Osteocyte (in vitro differentiated cells): ENCODE data around the gene POR. TPM values are rescaled to one million over a fixed set of nuclear protein-coding genes. Genes with fewer than 3 reads are reported as not detected.

ENCODE experiments used
- DNase-seq: peaks from one replicate; pipeline ENCODE4 v3.0.0; 2021; ENCODE audit warnings: mixed read lengths; ENCODE audit not compliant: unreplicated experiment; ENCODE audit errors: extremely low spot score
- H3K27ac Mint-ChIP-seq: one replicate; pipeline ENCODE4 v1.8.0; 2021; ENCODE audit warnings: mild to moderate bottlenecking, mixed read lengths; ENCODE audit not compliant: unreplicated experiment
- H3K27me3 Mint-ChIP-seq: one replicate; pipeline ENCODE4 v1.8.0; 2021; ENCODE audit warnings: mixed read lengths; ENCODE audit not compliant: unreplicated experiment
- H3K36me3 Mint-ChIP-seq: one replicate; pipeline ENCODE4 v1.8.0; 2021; ENCODE audit warnings: mixed read lengths; ENCODE audit not compliant: unreplicated experiment
- H3K4me1 Mint-ChIP-seq: one replicate; pipeline ENCODE4 v1.8.0; 2021; ENCODE audit warnings: mixed read lengths; ENCODE audit not compliant: unreplicated experiment
- H3K4me3 Mint-ChIP-seq: one replicate; pipeline ENCODE4 v1.8.0; 2021; ENCODE audit warnings: mild to moderate bottlenecking, moderate library complexity, mixed read lengths; ENCODE audit not compliant: unreplicated experiment
- H3K9me3 Mint-ChIP-seq: one replicate; pipeline ENCODE4 v1.8.0; 2021; ENCODE audit warnings: mixed read lengths; ENCODE audit not compliant: unreplicated experiment
- long read RNA-seq: library from polyadenylated mRNA; unstranded; transcript quantifications from one replicate; pipeline ENCODE4 v2.0.0, GENCODE V29; 2021
- total RNA-seq: library from RNA; stranded (reverse); gene quantifications from 2 replicates; pipeline ENCODE4 v1.2.1, GENCODE V29; 2021
- TF ChIP-seq, protein P1 (sequence below): fragments of 200-600 bp; sonication (generic); IDR thresholded peaks from 2 replicates; pipeline ENCODE4 v1.5.0; 2021; ENCODE audit warnings: antibody characterized with exemption, mild to moderate bottlenecking, moderate library complexity

Gene POR
- 62.1 and 74.0 TPM in 2 replicates for total RNA-seq
- long read RNA-seq, transcript POR-218 (16 exons, 2,522 nt) = major isoform, 60 of 79 reads
- long read RNA-seq, partial matches to known transcripts = 13 of 79 reads
- long read RNA-seq, other reads (novel, unspliced or antisense) = 3 of 79 reads

DNA sequence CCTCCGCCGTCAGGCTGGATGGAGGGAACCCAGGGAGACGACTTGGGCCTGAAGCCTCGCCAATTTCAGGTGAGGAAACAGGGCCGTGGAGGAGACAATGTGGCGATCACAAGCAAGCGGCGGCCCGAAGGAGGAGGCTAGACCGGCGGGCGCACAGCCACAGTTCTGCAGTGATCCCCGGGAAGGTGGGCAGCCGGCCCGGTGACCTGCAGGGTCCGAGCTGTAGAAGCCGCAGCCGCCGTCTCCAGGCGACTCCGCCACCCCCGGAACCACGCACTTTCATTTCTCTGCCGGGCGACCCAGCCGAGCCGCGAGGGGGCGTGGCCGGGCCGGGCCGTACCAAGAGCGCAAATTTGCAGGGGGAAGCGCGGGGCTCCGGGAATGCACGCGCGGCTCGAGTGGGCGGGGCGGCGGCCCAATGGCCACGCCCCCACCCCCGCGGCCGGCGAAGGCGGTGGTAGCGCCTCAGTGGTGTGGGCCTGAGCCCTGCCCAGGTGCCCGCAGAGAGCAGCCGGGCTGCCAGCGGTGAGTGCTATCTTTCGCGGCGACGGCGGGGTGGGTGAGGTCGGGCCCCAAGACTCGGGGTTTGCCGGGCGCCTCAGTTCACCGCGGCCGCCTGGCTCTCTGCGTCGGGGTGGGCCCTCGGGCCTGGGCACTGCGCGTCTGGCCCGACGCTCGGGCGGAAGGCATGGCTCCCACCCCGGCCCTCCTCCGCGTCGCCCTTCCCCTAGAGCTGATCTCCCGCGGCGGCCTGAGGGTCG, at the start of gene POR:
POR (plus strand) TSS at position 501 of the 761 bp plus-strand sequence. CDS start 38,847 bp downstream, outside the sequence.
- H3K4me3 Mint-ChIP-seq = peak within 1 kb of the TSS; percentile 91
- peaks cover 23% of the 10 kb centered on the region for H3K4me1 Mint-ChIP-seq
- peak within 1 kb of the TSS; percentile 92 for H3K27ac Mint-ChIP-seq
- no peaks in the 10 kb centered on the region for H3K27me3 Mint-ChIP-seq
- TF ChIP-seq, protein P1, sequence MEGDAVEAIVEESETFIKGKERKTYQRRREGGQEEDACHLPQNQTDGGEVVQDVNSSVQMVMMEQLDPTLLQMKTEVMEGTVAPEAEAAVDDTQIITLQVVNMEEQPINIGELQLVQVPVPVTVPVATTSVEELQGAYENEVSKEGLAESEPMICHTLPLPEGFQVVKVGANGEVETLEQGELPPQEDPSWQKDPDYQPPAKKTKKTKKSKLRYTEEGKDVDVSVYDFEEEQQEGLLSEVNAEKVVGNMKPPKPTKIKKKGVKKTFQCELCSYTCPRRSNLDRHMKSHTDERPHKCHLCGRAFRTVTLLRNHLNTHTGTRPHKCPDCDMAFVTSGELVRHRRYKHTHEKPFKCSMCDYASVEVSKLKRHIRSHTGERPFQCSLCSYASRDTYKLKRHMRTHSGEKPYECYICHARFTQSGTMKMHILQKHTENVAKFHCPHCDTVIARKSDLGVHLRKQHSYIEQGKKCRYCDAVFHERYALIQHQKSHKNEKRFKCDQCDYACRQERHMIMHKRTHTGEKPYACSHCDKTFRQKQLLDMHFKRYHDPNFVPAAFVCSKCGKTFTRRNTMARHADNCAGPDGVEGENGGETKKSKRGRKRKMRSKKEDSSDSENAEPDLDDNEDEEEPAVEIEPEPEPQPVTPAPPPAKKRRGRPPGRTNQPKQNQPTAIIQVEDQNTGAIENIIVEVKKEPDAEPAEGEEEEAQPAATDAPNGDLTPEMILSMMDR = peak; percentile 29
- peaks cover 3% of the 10 kb centered on the region for H3K36me3 Mint-ChIP-seq
- DNase-seq = peak; percentile 98
- no peaks in the 10 kb centered on the region for H3K9me3 Mint-ChIP-seq

- TF ChIP-seq, protein P1 = no peak
- Mint-ChIP-seq H3K4me3 (no peak overlapping the region), H3K36me3 (no peaks in the 10 kb centered on the region), H3K4me1 (peaks cover 5% of the 10 kb centered on the region), H3K9me3 (no peaks in the 10 kb centered on the region), H3K27ac (no peak overlapping the region), H3K27me3 (peaks cover 11% of the 10 kb centered on the region)
- no peak for DNase-seq
Observed at GRCh38 chr7:75866114-75866488, 48.9 kb upstream of the POR start.

DNA sequence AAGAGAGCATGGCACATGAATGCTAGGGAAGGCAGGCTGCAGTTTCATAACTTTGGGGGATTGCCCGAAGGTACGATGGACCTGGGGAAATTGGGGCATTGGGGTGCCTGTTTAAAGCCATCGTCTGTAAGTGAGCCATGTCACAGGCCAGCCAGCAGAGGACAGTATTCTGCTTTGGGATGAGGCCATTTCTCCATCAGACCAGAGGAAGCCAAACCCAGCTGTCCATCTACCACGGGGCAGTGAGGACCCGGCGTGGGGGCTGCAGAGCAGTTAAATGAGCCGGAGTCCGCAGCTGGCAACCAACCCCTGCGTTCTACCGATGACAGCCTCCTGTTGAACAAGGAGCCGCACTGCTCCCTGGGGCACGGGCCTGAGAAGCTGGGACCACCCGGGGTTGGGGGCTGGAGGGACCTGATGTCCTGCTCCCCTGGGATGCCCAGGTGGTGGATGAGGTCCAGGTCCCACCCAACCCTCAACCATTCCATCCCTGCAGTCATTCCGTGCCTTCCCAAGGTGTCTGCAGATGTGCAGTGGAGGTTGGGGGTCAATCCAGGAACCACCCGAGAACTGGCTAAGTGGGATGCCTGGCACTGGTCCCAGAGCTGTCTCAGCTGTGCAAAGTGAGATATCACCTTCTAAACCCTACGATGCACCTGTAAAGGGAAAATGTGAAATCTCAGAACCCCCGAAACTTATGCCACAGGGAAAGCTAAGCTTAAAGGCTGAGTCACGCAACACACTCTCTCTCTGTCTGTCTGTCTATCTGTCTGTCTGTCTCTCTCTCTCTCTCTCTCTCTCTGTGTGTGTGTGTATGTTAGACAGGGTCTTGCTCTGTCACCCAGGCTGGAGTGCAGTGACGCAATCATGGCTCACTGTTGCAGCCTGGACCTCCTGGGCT, 48.2 kb upstream of the POR start:
- Mint-ChIP-seq H3K4me1 (peaks cover 5% of the 10 kb centered on the region), H3K36me3 (no peaks in the 10 kb centered on the region), H3K27ac (no peak overlapping the region), H3K4me3 (no peak overlapping the region), H3K27me3 (peaks cover 11% of the 10 kb centered on the region), H3K9me3 (no peaks in the 10 kb centered on the region)
- TF ChIP-seq, protein P1 = peak; percentile 81
- no peak for DNase-seq

DNA sequence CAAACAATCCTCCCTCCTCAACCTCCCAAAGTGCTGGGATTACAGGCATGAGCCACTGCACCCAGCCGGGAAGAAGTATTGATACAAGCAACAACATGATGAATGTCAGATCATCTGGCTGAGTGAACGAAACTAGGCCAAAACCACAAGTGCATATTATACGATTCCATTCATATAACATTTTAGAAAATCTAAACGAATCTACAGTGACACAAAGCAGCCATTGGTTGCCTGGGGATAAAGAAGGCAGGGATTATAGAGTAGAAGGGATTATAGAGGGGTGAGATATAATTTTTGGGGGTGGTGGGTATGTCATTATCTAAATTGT, 47.6 kb upstream of the POR start:
- Mint-ChIP-seq H3K27me3 (peaks cover 11% of the 10 kb centered on the region), H3K4me1 (peaks cover 5% of the 10 kb centered on the region), H3K36me3 (no peaks in the 10 kb centered on the region), H3K4me3 (no peak overlapping the region), H3K9me3 (no peaks in the 10 kb centered on the region), H3K27ac (no peak overlapping the region)
- TF ChIP-seq, protein P1 = no peak
- DNase-seq = no peak

GRCh38 chr7:75868153-75868552, 46.8 kb upstream of the POR start:
- H3K36me3 Mint-ChIP-seq = no peaks in the 10 kb centered on the region
- DNase-seq = no peak
- H3K27ac Mint-ChIP-seq = no peak overlapping the region
- no peak overlapping the region for H3K4me3 Mint-ChIP-seq
- peaks cover 11% of the 10 kb centered on the region for H3K27me3 Mint-ChIP-seq
- TF ChIP-seq, protein P1 = no peak
- H3K9me3 Mint-ChIP-seq = no peaks in the 10 kb centered on the region
- H3K4me1 Mint-ChIP-seq = peaks cover 5% of the 10 kb centered on the region
